Keratinocyte (primary cell): ENCODE results near the gene ARHGDIB. TPM values are rescaled to one million over a fixed set of nuclear protein-coding genes. Genes with fewer than 3 reads are reported as not detected.

Experiments
- DNase-seq: peaks from one replicate; pipeline ENCODE4 v3.0.0-alpha.2; 2011; ENCODE audit warnings: low read depth, missing footprints, low spot score
- FAIRE-seq: peaks from 2 replicates; lab custom pipeline; 2011; peaks lifted over from hg19 to GRCh38; lab: Jason Lieb, UNC
- H2AFZ ChIP-seq: 2 replicates; pipeline ENCODE4 v1.6.0; 2012; ENCODE audit warnings: low read length, control low read depth, inconsistent platforms; ENCODE audit not compliant: control insufficient read depth
- H3K27ac ChIP-seq: 2 replicates; pipeline ENCODE4 v1.5.1; 2011; ENCODE audit warnings: low read length; ENCODE audit not compliant: control insufficient read depth, insufficient read depth
- H3K27me3 ChIP-seq: 3 replicates; pipeline ENCODE4 v1.6.0; 2011; ENCODE audit warnings: low read length; ENCODE audit not compliant: control insufficient read depth, insufficient read depth; ENCODE audit errors: extremely low read depth
- H3K36me3 ChIP-seq, 2 experiments: 2 replicates in 1 of 2; 3 replicates in 1 of 2; pipeline ENCODE4 v1.5.1; 2011; ENCODE audit warnings: low read length in 2 of 2, mild to moderate bottlenecking in 1 of 2; ENCODE audit not compliant: control insufficient read depth in 2 of 2, insufficient read depth in 2 of 2; ENCODE audit errors: extremely low read depth in 1 of 2
- H3K4me1 ChIP-seq: 3 replicates; pipeline ENCODE4 v1.5.1; 2011; ENCODE audit warnings: low read length; ENCODE audit not compliant: control insufficient read depth, insufficient read depth; ENCODE audit errors: extremely low read depth
- H3K4me2 ChIP-seq: 3 replicates; pipeline ENCODE4 v1.6.0; 2011; ENCODE audit warnings: low read depth, low read length; ENCODE audit not compliant: control insufficient read depth, insufficient read depth; ENCODE audit errors: extremely low read depth
- H3K4me3 ChIP-seq, 3 experiments: fragments of 200-600 bp in 1 of 3; sonication (generic) in 1 of 3; 2 replicates in 2 of 3; 3 replicates in 1 of 3; pipeline ENCODE4 v1.5.1; 2011 to 2016; ENCODE audit warnings: low read length in 3 of 3, mild to moderate bottlenecking in 3 of 3, control low read depth in 2 of 3, inconsistent platforms in 1 of 3, low read depth in 1 of 3, mixed read lengths in 1 of 3, mixed run types in 1 of 3, moderate library complexity in 1 of 3; ENCODE audit not compliant: control insufficient read depth in 2 of 3, insufficient read depth in 2 of 3; ENCODE audit errors: extremely low read depth in 1 of 3
- H3K79me2 ChIP-seq: 2 replicates; pipeline ENCODE4 v1.6.0; 2012; ENCODE audit warnings: low read length; ENCODE audit not compliant: control insufficient read depth, insufficient read depth
- H3K9ac ChIP-seq: 3 replicates; pipeline ENCODE4 v1.6.0; 2011; ENCODE audit warnings: low read length; ENCODE audit not compliant: control insufficient read depth, insufficient read depth; ENCODE audit errors: extremely low read depth
- H3K9me1 ChIP-seq: 3 replicates; pipeline ENCODE4 v1.6.0; 2011; ENCODE audit warnings: low read length; ENCODE audit not compliant: control insufficient read depth, insufficient read depth; ENCODE audit errors: extremely low read depth
- H3K9me3 ChIP-seq: 2 replicates; pipeline ENCODE4 v1.5.1; 2012; ENCODE audit warnings: low read depth, low read length; ENCODE audit not compliant: control insufficient read depth
- H4K20me1 ChIP-seq: 3 replicates; pipeline ENCODE4 v1.6.0; 2011; ENCODE audit warnings: low read length; ENCODE audit not compliant: control insufficient read depth, insufficient read depth; ENCODE audit errors: extremely low read depth
- EZH2 ChIP-seq: IDR thresholded peaks from one replicate; pipeline ENCODE4 v1.6.1; 2012; ENCODE audit warnings: inconsistent platforms, mild to moderate bottlenecking, low read length, moderate library complexity
- dilution Hi-C: fragments of 300-500 bp; cut with MboI; formaldehyde crosslinking; loops from one replicate; pipeline ENCODE4 v1.7.0; 2020; ENCODE audit warnings: low sequenced_read_pairs; ENCODE audit not compliant: extremely low pct_ligation_motif_present
- polyA plus RNA-seq, 5 experiments: library from polyadenylated mRNA; depleted of rRNA in 3 of 5; stranded (reverse) in 3 of 5; stranded (forward) in 1 of 5; unstranded in 1 of 5; fragments of >200 nt; gene quantifications; 1 replicate in 1 of 5; 2 replicates in 3 of 5; 3 replicates in 1 of 5; pipeline versions ENCODE4 v1.2.1 to v1.2.3, GENCODE V29; 2011 to 2012; ENCODE audit warnings: missing spikeins in 2 of 5, low read depth in 1 of 5, low replicate concordance in 1 of 5
- TF ChIP-seq, protein P1 (sequence below), 3 experiments: IDR thresholded peaks in 1 of 3; conservative IDR thresholded peaks in 1 of 3; optimal IDR thresholded peaks in 1 of 3; 2 replicates in 2 of 3; 3 replicates in 1 of 3; pipeline versions ENCODE3 to v1.5.1; 2011; ENCODE audit warnings: low read length in 3 of 3, mild to moderate bottlenecking in 3 of 3, moderate library complexity in 2 of 3, control low read depth in 1 of 3, inconsistent platforms in 1 of 3; ENCODE audit not compliant: insufficient read depth in 2 of 3; ENCODE audit errors: extremely low read depth in 1 of 3

Gene ARHGDIB
- polyA plus RNA-seq, 1 donor (not counting 4 experiments of a cell fraction or from before 2014, with no cell fraction given): 164 TPM

DNA sequence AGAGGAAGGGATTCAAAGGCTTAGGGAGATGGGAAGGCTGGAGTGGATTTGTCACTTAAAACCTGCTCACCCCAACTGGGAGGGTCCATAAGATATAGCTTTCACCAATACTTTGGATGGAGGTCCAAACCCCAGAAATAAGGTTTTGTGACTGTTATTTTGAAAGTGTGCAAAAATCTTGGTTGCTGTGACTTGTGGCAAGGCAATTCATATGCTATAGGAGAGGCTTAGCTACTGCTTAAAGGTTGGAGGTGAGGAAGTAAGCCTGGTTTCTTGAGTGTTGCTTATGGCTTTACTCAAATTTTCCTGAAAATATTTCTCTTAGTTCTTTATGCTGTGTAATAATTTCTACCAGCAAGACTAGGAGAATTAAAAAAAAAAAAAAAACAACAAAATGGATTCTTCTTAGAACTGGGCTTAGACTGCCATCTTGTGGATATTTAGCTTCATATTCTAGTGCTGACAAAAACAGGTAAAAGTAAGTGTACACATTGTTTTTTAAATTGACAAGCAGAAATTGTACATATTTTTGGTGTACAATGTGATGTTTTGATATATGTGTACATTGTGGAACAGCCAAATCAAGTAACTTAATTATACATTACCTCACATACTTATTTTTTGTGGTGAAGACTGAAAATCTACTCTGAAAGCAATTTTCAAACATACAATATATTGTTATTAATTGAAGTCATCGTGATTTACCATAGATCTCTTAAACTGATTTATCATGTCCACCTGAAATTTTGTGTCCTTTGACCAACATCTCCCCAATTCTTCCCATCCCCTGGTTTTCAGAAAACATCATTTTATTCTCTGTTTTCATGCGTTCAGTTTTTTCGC lies 34.4 kb upstream of the ARHGDIB start:
- no peaks in the 10 kb centered on the region for H3K4me1 ChIP-seq
- no peak overlapping the region for H2AFZ ChIP-seq
- DNase-seq: peak; percentile 23
- H3K36me3 ChIP-seq: no peaks in the 10 kb centered on the region
- no peak overlapping the region for H3K27ac ChIP-seq
- H3K79me2 ChIP-seq: no peaks in the 10 kb centered on the region
- dilution Hi-C loops: no loop called here
- H3K9ac ChIP-seq: no peak overlapping the region
- H3K9me1 ChIP-seq: no peaks in the 10 kb centered on the region
- no peaks in the 10 kb centered on the region for H3K27me3 ChIP-seq
- H3K9me3 ChIP-seq: no peaks in the 10 kb centered on the region
- no peak overlapping the region for H3K4me3 ChIP-seq
- H3K4me2 ChIP-seq: no peak overlapping the region
- FAIRE-seq: peak; percentile 9
- TF ChIP-seq, protein P1, sequence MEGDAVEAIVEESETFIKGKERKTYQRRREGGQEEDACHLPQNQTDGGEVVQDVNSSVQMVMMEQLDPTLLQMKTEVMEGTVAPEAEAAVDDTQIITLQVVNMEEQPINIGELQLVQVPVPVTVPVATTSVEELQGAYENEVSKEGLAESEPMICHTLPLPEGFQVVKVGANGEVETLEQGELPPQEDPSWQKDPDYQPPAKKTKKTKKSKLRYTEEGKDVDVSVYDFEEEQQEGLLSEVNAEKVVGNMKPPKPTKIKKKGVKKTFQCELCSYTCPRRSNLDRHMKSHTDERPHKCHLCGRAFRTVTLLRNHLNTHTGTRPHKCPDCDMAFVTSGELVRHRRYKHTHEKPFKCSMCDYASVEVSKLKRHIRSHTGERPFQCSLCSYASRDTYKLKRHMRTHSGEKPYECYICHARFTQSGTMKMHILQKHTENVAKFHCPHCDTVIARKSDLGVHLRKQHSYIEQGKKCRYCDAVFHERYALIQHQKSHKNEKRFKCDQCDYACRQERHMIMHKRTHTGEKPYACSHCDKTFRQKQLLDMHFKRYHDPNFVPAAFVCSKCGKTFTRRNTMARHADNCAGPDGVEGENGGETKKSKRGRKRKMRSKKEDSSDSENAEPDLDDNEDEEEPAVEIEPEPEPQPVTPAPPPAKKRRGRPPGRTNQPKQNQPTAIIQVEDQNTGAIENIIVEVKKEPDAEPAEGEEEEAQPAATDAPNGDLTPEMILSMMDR (optimal IDR thresholded peaks at IDR 0.05 in 1 of 3, IDR thresholded peaks at IDR 0.05 in 1 of 3, conservative IDR thresholded peaks at IDR 0.05 in 1 of 3; ENCODE audit: extremely low read depth in 1 of 3, insufficient read depth in 2 of 3, low read length in 3 of 3): peak in 1 of 3 experiments; percentile 24
- no peak for TF ChIP-seq EZH2
- no peaks in the 10 kb centered on the region for H4K20me1 ChIP-seq

DNA sequence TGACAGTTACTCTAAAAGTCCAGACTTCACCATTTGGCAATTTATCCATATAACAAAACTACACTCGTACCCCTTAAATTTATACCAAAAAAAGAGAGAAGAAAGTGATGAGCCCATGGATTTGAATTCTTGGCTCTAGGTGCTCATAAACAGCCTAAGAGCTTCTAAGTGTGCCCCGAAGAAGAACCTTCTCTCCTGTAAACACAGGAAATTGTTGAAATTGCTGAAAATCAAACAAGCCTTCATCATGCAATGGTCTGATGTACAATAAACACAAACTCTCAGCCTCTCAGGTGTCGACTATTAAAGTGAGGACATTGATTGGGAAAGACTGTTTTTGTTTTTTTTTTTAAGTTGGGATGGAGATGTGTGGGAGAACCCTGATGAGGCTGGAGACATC lies 33.2 kb upstream of the ARHGDIB start:
- TF ChIP-seq, protein P1 (optimal IDR thresholded peaks at IDR 0.05 in 1 of 3, IDR thresholded peaks at IDR 0.05 in 1 of 3, conservative IDR thresholded peaks at IDR 0.05 in 1 of 3; ENCODE audit: extremely low read depth in 1 of 3, insufficient read depth in 2 of 3, low read length in 3 of 3): no peak
- Histone ChIP-seq H3K9me3 (no peaks in the 10 kb centered on the region), H3K27ac (no peak overlapping the region), H3K9ac (no peak overlapping the region), H3K27me3 (no peaks in the 10 kb centered on the region), H3K36me3 (no peaks in the 10 kb centered on the region), H4K20me1 (no peaks in the 10 kb centered on the region), H3K4me2 (no peak overlapping the region), H3K9me1 (no peaks in the 10 kb centered on the region), H2AFZ (no peak overlapping the region), H3K79me2 (no peaks in the 10 kb centered on the region), H3K4me3 (no peak overlapping the region), H3K4me1 (no peaks in the 10 kb centered on the region)
- dilution Hi-C loops: no loop called here
- DNase-seq (no peak), FAIRE-seq (no peak)
